GM11168 (cell line): ENCODE data around the gene DLG2.

ENCODE experiments used
- in situ Hi-C: fragments of 300-500 bp; cut with MboI; formaldehyde crosslinking; loops from one replicate; pipeline ENCODE4 v1.12.0; 2022; ENCODE audit warnings: low sequenced_read_pairs; ENCODE audit not compliant: unreplicated experiment

Gene DLG2

DNA sequence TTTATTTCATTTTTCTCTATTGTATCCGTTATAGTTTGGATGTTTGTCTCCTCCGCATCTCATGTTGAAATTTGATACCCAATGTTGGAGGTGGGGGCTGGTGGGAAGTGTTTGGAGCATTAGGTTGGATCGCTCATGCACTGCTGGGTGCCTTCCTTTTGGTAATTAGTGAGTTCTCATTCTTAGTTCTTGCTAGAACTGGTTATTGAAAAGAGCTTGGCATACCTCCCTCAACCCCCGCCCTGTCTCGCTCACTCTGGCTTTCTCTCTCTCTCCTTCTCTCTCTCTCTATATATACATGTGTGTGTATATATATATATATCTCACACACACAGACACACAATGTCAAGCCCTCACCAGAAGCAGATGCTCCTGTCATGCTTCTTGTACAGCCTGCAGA lies 978.7 kb downstream of the DLG2 start:
- in situ Hi-C loops = no loop called here

DNA sequence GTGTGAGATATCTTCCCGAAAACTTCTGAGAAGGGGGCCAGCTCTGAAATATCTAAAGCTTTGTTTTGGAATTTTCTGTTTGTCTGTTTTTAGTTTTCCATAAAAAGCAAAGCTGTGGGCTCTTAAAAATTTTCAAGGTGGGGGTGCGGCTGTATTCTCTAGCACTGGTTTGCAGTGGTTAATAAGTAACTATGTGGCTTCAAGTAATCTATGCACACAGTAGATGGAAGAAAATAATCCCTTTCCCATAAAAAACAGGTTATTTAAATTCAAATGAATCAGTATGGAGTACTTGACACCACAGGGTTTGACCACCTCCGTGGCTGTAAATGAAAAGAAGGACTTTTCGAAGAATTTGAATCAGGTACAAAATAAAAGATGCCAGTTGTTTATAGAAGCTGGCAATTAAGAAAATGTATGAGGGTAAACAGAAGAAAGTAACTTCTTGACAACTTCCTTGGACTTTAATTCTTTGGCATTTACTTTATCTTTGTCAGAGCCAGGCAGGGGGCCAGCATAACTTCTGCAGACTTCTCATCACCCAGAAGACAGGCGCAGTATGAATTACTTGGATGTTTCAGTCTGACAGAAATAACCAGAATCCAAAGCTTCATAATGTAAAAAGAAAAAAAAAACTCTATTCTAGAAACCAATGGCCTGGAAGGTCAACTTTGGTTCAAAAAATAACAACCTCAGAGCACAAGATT lies 981.0 kb downstream of the DLG2 start:
- in situ Hi-C loops = no loop called here

DNA sequence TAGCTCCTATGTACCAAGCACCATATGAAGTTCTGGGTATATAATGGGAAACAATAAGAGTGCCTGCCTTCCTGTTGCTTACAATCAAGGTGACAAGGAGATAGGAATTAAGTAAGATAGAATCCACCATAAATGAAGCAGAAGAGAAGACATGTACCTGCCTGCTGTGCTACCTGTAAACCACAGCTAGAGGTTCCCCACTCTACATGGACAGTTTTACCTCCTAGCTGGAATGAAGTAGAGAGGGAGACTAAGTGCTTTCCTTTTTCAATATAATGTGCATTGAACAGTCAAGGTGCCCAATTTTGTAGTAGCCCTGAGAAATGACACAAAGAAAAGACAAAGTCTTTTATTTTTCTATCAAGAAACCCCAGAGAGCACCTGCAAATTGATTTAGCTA lies 984.6 kb downstream of the DLG2 start:
- in situ Hi-C loops = no loop called here

DNA sequence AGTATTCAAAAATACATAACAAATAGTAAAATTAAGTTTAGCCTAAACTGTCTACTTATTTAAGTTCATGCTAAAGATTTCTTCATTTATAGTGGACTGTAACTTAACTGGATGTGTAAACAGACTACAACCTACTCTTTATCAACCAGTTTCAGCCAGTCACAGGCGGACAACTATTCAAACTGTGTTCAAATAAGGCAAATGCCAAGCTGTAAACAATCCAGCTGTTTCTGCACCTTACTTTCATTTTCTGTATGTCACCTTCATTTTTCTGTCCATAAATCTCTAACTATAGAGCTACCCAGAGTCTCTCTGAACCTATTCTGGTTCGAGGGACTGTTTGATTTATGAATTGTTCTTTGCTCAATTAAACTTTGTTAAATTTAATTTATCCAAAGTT lies 992.8 kb downstream of the DLG2 start:
- in situ Hi-C loops = no loop called here

DNA sequence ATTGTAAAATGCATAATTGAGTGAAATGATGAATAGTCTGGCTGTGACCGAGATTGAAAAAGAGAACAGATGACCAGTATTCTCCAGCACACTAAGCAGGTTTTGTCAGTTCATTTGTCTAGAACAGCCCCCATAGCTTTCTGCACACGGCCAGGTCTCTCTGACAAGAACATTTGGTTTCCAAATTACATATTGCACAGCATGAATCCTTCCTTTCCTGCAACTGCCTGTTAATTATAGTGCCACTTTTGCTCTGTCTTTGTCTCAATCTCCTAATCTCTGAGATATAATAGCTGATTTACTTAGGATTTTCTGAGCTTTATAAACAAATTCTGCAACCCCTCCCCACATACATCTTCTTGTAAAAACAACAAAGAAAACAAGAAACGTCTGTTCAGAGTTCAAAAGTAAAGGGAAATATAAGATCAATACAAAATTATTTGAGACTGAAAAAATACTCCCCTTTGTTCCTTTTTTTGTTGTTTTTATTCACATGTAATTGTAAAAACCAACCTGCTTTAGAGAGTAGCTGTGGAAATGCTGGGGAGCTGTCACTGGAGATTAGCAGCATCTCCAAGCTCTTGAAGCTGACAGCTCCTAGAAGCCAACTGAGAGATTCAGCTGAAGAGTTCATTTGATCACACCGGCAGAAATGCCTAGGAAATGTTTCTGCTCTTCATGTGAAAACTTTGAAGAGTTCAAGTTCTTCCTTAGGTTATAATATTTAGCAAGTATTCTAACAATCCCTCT lies 998.1 kb downstream of the DLG2 start:
- in situ Hi-C loops = no loop called here

DNA sequence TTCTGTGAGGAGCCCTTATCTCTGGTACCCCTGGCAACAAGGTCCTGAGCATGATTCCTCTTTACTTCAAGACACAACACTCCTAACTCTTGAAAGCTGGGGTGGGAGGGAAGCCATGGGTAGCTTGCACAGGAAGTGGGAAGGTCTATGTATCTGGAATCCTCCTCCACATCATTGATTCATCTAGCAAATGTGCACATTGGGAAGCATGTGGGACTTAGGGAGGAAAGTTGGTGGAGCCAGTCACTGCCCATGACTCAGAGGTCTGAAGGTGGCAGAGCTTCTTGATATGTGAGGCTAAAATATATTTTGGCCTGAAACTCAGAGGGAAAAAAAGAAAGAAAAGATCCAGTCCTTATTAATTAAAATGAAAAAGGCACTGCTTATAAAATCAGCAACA lies 1000.9 kb downstream of the DLG2 start:
- in situ Hi-C loops = no loop called here

DNA sequence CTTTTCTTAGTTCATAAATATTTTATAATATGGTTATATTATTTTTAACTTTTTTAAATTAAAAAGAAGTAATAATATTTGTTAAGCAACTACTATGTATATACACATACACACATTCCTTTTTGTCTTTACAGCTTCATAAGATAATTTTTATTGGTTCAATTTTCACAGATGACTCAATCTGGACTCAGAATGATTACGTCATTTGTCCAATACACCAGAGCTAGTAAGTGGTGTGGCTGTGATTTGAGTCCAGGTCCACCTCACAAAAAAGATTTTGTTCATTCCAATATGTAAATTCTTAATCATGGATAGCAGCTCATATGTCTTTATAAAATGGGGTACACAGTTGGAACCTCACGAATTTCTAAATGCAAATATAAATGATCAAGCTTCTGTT lies 1014.5 kb downstream of the DLG2 start:
- in situ Hi-C loops = no loop called here

DNA sequence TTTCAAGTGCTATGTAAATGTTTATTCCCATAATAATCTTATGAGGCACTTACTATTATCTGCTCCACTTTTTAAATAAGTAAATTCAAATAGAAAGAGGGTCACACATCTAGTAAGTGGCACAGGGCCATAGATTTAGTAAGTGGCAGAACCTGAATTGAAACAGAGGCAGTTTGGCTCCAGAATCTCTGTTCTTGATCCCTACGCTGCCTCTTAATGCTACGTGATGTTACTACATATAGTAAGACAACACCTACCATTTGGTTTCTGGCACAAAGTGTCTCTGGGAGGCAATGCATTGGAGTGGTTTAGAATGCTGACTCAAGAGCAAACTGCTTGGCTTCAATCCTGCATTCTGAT lies 1018.3 kb downstream of the DLG2 start:
- in situ Hi-C loops = no loop called here

DNA sequence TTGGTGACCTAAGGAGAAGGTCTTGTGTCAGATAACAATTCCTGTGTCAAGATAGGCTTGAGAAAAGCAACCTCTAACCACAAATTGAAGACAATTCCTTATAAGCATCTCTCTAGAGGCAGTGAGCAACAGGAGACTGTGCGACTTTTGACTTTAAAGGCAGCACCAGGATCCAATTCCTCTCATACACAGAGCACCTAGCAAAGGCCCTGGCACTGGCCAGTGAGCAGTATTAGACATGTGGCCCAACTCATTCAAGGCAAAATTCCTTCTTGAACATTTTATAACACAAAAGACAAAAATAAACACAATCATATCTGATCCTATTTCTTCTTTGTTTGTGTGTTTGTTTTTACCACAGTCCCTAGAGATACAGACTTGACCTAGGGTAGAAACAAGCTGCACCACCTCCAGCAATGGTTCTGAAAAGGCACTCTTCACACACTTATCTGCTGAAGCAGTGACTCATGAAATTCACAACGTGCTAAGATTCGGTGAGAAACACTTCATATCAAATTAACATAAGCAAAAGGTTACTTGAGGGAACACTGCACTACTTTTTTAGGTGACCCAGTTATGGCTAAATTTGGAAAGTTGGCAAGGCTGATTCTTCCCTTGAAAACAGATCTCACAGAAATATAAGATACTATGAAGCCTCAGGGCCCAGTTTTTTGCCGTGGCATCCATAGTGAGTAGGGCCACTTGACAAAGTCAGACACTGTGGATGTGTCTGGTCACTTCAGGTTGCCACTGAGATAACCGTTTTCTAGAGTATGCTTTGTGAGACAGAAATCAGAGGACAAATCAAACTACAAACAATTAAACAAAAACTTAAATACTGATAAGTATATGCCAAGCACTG lies 1018.9 kb downstream of the DLG2 start:
- in situ Hi-C loops = no loop called here

DNA sequence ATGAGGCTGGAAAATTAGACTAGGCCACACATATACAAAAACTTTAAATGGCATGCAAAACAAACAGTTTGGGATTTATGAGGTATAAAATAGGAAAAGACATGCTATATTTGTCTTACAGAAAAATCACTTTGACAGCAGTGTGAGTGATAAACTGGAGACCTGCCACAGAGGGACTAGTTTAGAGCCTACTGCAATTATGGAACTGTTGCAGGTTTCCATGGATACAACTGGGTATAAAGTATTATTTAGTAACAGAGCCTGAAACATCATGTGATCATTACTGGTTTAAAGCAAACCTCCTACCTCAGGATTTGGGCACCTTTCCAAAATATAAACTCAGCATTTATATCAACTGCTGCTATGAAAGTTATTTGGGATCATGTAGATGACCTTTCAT lies 1032.5 kb downstream of the DLG2 start:
- in situ Hi-C loops = no loop called here

DNA sequence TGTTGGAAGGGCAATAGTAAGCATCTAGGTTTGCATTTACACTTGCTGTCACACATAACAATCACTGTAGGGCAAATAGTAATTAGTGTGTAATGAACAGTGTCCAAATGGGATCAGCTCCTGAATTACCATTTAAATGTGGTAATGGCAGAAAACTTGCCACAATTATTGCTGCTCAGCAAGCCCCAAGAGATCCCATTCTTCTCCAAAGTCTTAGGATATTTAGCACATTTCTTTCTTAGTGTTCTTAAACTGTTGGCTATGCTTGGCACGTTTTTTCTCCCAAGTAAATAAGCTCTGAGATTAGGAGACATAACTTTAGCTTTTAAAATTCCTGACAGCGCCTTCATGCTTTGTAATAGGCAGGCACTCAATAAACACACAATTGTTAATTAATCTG lies 1037.0 kb downstream of the DLG2 start:
- in situ Hi-C loops = no loop called here

DNA sequence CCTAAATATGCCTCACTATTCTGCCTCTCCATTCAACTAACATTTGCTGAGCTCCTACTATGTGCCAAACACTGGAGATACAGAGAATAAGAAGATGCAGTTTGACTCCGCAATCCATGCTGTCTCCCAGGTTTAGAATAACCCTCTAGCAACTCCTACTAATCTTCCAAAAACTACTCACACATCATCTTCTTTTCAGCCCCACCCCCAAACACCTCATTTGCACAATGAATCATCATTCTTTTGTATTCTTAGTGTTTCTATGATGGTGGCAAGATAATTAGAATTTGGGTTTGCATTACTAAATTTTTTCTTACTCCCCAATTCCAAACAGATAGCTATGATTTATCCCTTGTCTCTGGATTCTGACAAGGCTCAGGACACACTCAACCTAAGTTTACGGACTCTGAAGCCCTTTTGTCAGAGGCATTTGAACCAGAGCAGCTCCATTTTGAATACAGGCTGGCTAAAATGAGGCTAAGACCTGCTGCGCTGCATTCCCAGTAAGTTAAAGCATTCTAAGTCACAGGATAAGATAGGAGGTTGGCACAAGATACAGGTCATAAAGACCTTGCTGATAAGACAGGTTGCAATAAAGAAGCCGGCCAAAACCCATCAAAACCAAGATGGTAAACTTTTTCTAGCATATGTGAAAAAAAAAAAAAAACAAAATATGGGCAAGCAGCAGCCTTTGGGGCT lies 1038.9 kb downstream of the DLG2 start:
- in situ Hi-C loops = no loop called here

DNA sequence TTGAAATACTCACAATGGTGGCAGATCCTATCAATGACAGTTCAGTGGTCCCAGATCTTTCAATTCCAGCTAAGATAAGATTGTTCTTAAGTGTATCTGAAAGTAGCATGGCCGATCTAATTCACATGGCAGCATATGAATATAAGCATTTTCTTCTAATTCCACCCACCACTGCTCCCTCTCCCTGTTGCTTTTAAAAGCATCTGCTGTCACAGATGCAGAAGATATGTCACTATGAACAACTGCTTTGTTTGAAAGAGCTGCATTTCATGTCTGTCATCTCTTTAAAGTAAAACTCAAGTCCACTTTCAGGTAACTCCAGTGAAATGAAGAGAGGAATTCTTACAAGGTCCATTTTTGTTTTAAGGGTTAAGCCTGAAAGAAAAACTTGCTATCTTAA lies 1044.0 kb downstream of the DLG2 start:
- in situ Hi-C loops = no loop called here

DNA sequence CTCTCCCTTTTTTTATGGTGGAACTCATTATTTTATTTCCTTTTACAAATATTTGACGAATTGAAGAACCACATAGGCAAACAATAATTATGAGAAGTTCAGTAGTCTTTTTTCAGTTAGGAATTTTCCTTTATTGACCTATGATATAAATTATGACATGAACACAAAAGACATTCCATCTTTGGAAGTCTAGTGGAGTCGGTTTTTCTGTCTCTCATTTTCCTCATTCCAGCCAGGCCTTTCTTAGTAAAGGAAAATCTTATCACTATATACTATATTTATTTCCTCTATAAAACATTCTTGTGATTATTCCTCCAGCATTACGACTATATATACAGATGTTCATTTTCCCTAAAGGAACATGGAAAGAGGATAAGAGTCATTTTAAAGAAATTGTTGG lies 1046.1 kb downstream of the DLG2 start:
- in situ Hi-C loops = no loop called here

DNA sequence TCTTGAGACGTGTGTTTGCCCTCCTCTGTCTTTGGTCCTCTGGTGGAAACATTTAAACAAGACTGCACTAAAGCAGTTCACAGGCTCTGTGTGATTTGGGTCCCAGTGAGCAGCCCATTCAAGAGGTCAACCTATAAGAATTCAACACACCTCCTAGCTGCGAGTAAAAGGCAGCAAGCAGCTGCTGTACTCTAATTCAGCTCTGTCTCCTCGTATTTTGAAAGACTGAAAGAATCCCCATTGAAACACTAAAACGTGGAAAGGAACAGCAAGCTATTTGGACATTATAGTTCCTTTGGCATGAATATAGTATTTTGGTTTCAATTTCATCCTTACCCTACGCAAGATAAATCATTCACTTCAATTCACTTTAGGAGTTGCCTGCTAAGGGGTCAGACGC lies 1046.7 kb downstream of the DLG2 start:
- in situ Hi-C loops = no loop called here

DNA sequence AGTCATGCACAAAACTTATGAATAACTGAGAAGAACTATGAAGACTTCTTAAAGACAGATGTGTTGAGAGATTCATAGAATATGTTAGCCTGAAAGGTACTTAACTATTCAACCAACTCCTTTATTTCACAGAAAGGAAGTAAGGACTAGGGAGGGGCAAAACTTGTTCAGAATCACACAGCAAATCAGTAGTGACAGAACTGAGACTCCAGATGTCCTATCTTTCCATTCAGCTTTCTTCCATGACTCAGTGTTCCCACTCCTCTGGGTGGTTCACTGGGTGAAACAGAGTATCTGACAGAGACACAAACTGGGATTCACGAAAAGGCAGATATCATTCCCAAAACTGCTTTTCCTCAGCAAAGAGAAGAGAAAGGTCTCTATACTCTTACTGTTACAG lies 1053.3 kb downstream of the DLG2 start:
- in situ Hi-C loops = loop anchor here (25.0 kb wide), 1 partner anchor 737 kb away; no protein-coding TSS in a partner anchor

DNA sequence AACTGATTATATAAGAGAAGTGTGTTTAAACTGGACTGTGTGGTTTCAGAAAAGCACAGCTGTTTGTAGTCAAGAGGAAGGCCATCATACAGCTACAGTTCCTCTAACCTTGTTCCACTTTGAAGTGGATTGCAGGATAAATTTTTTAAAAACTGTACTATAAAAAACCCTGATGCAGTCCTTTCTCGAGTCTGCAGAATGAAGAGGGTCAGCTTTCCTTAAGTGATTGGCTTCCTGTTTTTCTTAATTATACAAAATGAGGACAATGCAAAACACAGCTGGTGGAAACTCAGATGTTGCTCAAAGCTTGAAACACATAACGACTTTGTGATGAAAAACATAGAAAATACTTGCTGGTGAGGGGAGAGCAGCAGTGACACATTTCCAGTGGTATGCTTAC lies 1060.5 kb downstream of the DLG2 start:
- in situ Hi-C loops = loop anchor here (25.0 kb wide), 1 partner anchor 729 kb away; no protein-coding TSS in a partner anchor

DNA sequence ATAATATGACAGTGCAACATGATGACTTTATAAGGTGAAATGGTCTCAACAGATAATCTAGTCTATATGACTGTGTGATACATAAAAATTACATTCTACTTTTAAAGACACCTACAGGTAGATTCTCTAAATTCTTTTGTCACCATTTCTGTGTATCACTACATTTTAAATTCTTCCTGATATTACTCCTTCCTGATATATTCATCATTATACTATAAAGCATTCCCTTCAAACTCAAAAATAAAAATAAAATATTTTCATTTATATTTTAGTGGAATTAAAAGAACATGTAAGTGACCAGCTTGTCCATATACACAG lies 1062.3 kb downstream of the DLG2 start:
- in situ Hi-C loops = loop anchor here (25.0 kb wide), 1 partner anchor 728 kb away; no protein-coding TSS in a partner anchor

DNA sequence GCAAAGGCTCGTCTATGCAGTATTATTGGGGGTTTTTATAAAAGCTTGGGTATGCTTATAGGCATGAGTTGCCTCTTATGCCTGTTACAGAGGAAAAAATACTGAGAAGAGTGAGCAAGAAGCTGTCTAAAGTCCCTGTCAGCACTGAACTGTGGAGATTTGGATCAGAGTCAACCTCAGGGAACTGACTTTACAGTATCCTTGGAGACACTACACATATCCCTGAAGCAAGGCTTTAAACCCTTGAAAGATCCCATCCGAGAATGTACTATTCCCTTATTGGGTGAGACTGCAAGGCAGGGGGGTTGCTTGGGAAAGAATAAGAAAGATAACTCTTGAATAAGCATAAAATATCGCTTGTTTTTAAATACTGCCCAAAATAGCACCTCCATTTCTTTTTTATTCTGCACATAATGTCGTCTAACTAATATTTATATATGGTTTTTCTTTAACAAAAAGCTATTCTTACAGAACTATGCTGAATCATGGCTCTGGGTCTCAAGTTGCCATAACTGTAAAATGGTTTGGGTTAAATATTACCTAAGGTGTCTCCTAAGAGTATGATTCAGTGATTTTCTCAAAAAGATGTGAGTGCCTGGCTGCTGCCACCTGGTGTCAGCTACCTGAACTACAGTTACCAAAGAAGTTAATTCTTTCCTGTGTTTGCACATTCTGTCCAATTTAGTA lies 1062.8 kb downstream of the DLG2 start:
- in situ Hi-C loops = loop anchor here (25.0 kb wide), 1 partner anchor 727 kb away; no protein-coding TSS in a partner anchor

DNA sequence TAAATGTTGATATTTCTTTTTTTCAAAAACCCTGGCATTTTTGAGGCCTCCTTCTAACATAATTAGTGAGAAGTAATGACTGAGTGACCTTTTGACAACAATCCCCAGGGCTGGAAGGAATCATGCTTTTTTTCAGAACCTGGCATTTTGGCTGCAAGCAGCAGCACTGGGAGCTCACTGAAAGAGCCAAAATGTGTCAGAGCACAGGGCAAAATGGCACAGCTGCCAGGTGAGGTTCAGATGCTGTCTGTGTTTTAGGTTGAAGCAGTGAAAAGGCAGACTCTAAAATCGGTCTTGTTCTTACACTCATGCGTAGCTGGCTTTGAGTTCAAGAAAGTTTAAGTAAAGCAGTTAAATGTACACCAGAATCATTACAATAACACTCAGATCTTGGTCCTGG lies 1063.8 kb downstream of the DLG2 start:
- in situ Hi-C loops = loop anchor here (25.0 kb wide), 1 partner anchor 726 kb away; no protein-coding TSS in a partner anchor
